HEK293 (cell line): Measurements from ENCODE around the gene ADGRB3.

Experiments used
- CTCF ChIP-seq: fragments of 450-650 bp; formaldehyde crosslinking; IDR thresholded peaks from 2 replicates; pipeline ENCODE4 v1.5.1; 2016; ENCODE audit warnings: missing biosample characterization, missing genetic modification characterization
- OSR2 ChIP-seq: fragments of 450-650 bp; formaldehyde crosslinking; IDR thresholded peaks from 2 replicates; pipeline ENCODE4 v1.5.1; 2016; ENCODE audit warnings: missing biosample characterization, missing genetic modification characterization
- PRDM1 ChIP-seq: fragments of 450-650 bp; formaldehyde crosslinking; IDR thresholded peaks from 2 replicates; pipeline ENCODE4; 2016; ENCODE audit warnings: missing biosample characterization, missing genetic modification characterization
- SP2 ChIP-seq: fragments of 450-650 bp; formaldehyde crosslinking; IDR thresholded peaks from 2 replicates; pipeline ENCODE4 v1.5.1; 2016; ENCODE audit warnings: missing biosample characterization, missing genetic modification characterization
- ZNF138 ChIP-seq: fragments of 450-650 bp; formaldehyde crosslinking; IDR thresholded peaks from 2 replicates; pipeline ENCODE4 v1.5.1; 2016; ENCODE audit warnings: missing biosample characterization, missing genetic modification characterization, borderline replicate concordance
- ZNF140 ChIP-seq: fragments of 450-650 bp; formaldehyde crosslinking; IDR thresholded peaks from 2 replicates; pipeline ENCODE4 v1.5.1; 2016; ENCODE audit warnings: missing biosample characterization, missing genetic modification characterization
- ZNF23 ChIP-seq: fragments of 450-650 bp; formaldehyde crosslinking; IDR thresholded peaks from 2 replicates; pipeline ENCODE4 v1.5.1; 2016; ENCODE audit warnings: missing biosample characterization, missing genetic modification characterization, borderline replicate concordance
- ZNF274 ChIP-seq, 2 experiments: fragments of 200-500 bp in 1 of 2; fragments of 450-650 bp in 1 of 2; sonication (Bioruptor generic) in 1 of 2; formaldehyde crosslinking in 1 of 2; IDR thresholded peaks; 2 replicates each; pipeline versions ENCODE4 v1.5.1 to v1.6.1; 2014 to 2016; ENCODE audit warnings: borderline replicate concordance in 1 of 2, inconsistent platforms in 1 of 2, low read length in 1 of 2, missing biosample characterization in 1 of 2, missing genetic modification characterization in 1 of 2
- ZNF391 ChIP-seq: fragments of 450-650 bp; formaldehyde crosslinking; IDR thresholded peaks from 2 replicates; pipeline ENCODE4 v1.5.1; 2016; ENCODE audit warnings: low read depth, missing biosample characterization, missing genetic modification characterization, borderline replicate concordance
- TF ChIP-seq, protein P1 (sequence below): fragments of 450-650 bp; formaldehyde crosslinking; IDR thresholded peaks from 2 replicates; pipeline ENCODE4 v1.5.1; 2016; ENCODE audit warnings: missing biosample characterization, missing genetic modification characterization
- TF ChIP-seq, protein P2 (sequence below): fragments of 450-650 bp; formaldehyde crosslinking; IDR thresholded peaks from 2 replicates; pipeline ENCODE4 v1.5.1; 2017; ENCODE audit warnings: missing biosample characterization, missing genetic modification characterization

- no peak for TF ChIP-seq ZNF274 (IDR thresholded peaks at IDR 0.05; ENCODE audit: low read length)
- TF ChIP-seq ZNF274 (tag by site-specific recombination; IDR thresholded peaks at IDR 0.05; ENCODE audit: borderline replicate concordance): no peak
- no peak for TF ChIP-seq ZNF391 (tag by site-specific recombination)
- TF ChIP-seq, protein P1, sequence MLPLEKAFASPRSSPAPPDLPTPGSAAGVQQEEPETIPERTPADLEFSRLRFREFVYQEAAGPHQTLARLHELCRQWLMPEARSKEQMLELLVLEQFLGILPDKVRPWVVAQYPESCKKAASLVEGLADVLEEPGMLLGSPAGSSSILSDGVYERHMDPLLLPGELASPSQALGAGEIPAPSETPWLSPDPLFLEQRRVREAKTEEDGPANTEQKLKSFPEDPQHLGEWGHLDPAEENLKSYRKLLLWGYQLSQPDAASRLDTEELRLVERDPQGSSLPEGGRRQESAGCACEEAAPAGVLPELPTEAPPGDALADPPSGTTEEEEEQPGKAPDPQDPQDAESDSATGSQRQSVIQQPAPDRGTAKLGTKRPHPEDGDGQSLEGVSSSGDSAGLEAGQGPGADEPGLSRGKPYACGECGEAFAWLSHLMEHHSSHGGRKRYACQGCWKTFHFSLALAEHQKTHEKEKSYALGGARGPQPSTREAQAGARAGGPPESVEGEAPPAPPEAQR (tag by site-specific recombination): no peak
- no peak for TF ChIP-seq ZNF140 (tag by site-specific recombination)
- no peak for TF ChIP-seq SP2
- TF ChIP-seq PRDM1: no peak
- no peak for TF ChIP-seq ZNF23 (tag by site-specific recombination)
- no peak for TF ChIP-seq ZNF138
- no peak for TF ChIP-seq CTCF
- no peak for TF ChIP-seq OSR2 (tag by site-specific recombination)
- TF ChIP-seq, protein P2, sequence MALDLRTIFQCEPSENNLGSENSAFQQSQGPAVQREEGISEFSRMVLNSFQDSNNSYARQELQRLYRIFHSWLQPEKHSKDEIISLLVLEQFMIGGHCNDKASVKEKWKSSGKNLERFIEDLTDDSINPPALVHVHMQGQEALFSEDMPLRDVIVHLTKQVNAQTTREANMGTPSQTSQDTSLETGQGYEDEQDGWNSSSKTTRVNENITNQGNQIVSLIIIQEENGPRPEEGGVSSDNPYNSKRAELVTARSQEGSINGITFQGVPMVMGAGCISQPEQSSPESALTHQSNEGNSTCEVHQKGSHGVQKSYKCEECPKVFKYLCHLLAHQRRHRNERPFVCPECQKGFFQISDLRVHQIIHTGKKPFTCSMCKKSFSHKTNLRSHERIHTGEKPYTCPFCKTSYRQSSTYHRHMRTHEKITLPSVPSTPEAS (tag by site-specific recombination): no peak
These were observed 54.8 kb downstream of the ADGRB3 start for GRCh38 chr6:68689910-68690309.
